ENCODE data around the gene FHAD1. TPM values are rescaled to one million over a fixed set of nuclear protein-coding genes. Genes with fewer than 3 reads are reported as not detected.

Gene FHAD1
- total RNA-seq, 1 donor = 0.72 TPM

DNA sequence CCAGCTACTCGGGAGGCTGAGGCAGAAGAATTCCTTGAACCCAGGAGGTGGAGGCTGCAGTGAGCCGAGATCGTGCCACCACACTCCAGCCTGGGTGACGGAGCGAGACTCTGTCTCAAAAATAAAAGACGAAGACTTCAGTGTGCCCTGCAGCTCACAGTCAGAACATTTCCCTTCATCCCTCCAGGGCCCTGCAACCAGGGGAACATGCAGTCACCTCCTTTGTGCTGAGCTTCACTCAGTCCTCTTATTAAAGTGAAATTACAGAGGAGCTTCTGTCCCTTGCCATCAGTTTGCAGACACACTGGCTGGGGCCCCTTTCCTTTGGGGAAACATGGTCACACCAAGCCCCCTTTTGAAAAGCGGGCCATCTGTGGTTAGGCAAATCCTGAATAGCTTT lies 24.2 kb downstream of the FHAD1 start:
- no peaks in the 10 kb centered on the region for H3K4me1 ChIP-seq (ENCODE audit: insufficient read depth, low read length)
- H4K20me1 ChIP-seq (ENCODE audit: insufficient read depth, low read length) = no peaks in the 10 kb centered on the region
- TF ChIP-seq, protein P1, sequence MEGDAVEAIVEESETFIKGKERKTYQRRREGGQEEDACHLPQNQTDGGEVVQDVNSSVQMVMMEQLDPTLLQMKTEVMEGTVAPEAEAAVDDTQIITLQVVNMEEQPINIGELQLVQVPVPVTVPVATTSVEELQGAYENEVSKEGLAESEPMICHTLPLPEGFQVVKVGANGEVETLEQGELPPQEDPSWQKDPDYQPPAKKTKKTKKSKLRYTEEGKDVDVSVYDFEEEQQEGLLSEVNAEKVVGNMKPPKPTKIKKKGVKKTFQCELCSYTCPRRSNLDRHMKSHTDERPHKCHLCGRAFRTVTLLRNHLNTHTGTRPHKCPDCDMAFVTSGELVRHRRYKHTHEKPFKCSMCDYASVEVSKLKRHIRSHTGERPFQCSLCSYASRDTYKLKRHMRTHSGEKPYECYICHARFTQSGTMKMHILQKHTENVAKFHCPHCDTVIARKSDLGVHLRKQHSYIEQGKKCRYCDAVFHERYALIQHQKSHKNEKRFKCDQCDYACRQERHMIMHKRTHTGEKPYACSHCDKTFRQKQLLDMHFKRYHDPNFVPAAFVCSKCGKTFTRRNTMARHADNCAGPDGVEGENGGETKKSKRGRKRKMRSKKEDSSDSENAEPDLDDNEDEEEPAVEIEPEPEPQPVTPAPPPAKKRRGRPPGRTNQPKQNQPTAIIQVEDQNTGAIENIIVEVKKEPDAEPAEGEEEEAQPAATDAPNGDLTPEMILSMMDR (IDR thresholded peaks at IDR 0.05; ENCODE audit: extremely low read depth, low read depth, low read length) = no peak
- no peaks in the 10 kb centered on the region for H3K9me3 ChIP-seq (ENCODE audit: low read depth, low read length)
- no peaks in the 10 kb centered on the region for H3K36me3 ChIP-seq (ENCODE audit: insufficient read depth, low read length)
- no peak overlapping the region for H3K4me2 ChIP-seq (ENCODE audit: insufficient read depth, low read length)
- H3K27me3 ChIP-seq (ENCODE audit: insufficient read depth, low read length) = peaks cover 8% of the 10 kb centered on the region
- H3K27ac ChIP-seq (ENCODE audit: low read depth, low read length) = no peak overlapping the region
- H3K4me3 ChIP-seq (ENCODE audit: insufficient read depth, low read length) = no peak overlapping the region
- H2AFZ ChIP-seq (ENCODE audit: low read length) = no peak overlapping the region
- H3K79me2 ChIP-seq (ENCODE audit: insufficient read depth, low read length) = no peaks in the 10 kb centered on the region
- no peak for DNase-seq (ENCODE audit: insufficient read length, low spot score, missing footprints)

DNA sequence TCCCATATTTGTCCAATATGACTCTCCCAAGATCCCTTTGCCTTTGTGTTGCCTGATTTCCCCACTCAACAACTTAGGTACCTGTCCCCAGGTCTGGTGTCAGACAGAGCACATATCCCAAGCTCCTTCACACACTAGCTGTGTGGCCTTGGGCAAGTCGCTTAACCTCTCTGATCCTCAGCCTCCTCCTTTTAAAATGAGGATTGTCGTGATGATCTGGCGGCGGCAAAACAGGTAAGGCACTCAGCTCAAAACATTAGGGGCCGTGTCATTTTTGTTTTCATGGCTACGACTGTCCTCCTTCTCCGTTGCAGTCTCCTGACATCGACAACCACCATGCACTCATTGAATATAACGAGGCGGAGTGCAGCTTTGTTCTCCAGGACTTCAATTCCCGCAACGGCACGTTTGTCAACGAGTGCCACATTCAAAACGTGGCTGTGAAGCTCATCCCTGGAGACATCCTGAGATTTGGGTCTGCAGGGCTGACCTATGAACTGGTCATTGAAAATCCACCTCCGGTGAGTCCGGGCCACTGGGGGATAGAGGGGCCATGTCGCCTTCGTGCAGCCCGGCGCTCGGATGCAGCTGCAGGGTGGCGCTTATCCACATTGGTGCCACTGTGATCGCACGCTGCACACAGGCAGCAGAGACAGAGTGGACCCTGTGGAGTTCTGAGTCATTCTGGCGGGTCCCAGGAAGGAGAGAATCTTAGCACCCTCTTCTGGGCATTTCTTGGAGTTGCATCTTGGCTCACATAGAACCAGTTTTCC lies 25.2 kb downstream of the FHAD1 start:
- Histone ChIP-seq H3K4me2 (ENCODE audit: insufficient read depth, low read length) (peak overlapping the region; percentile 51), H4K20me1 (ENCODE audit: insufficient read depth, low read length) (no peaks in the 10 kb centered on the region), H3K79me2 (ENCODE audit: insufficient read depth, low read length) (no peaks in the 10 kb centered on the region), H3K9me3 (ENCODE audit: low read depth, low read length) (no peaks in the 10 kb centered on the region), H3K27me3 (ENCODE audit: insufficient read depth, low read length) (peaks cover 8% of the 10 kb centered on the region), H3K36me3 (ENCODE audit: insufficient read depth, low read length) (no peaks in the 10 kb centered on the region), H2AFZ (ENCODE audit: low read length) (no peak overlapping the region), H3K4me1 (ENCODE audit: insufficient read depth, low read length) (no peaks in the 10 kb centered on the region), H3K4me3 (ENCODE audit: insufficient read depth, low read length) (no peak overlapping the region), H3K27ac (ENCODE audit: low read depth, low read length) (no peak overlapping the region)
- DNase-seq (ENCODE audit: insufficient read length, low spot score, missing footprints) = peak; percentile 89
- TF ChIP-seq, protein P1 (IDR thresholded peaks at IDR 0.05; ENCODE audit: extremely low read depth, low read depth, low read length) = peak; percentile 82

DNA sequence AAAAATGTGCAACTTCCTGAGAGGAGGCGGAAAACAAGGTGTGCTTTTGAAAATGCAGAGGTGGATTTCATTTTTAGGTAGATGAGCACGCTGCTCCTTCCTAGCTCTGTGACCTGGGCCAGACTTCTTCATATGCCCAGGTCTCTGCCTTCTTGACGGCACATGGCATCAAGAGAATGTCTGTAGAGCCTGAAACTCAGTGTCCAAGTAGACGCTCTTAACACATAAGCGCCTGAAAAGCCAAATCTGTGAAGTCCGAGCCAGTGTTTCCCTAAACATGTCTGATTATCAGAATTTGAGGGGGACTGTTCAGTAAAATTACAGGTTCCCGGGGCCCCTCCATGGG lies 25.7 kb downstream of the FHAD1 start:
- Histone ChIP-seq H3K4me1 (ENCODE audit: insufficient read depth, low read length) (no peaks in the 10 kb centered on the region), H3K79me2 (ENCODE audit: insufficient read depth, low read length) (no peaks in the 10 kb centered on the region), H3K27ac (ENCODE audit: low read depth, low read length) (no peak overlapping the region), H3K4me3 (ENCODE audit: insufficient read depth, low read length) (no peak overlapping the region), H2AFZ (ENCODE audit: low read length) (no peak overlapping the region), H3K36me3 (ENCODE audit: insufficient read depth, low read length) (no peaks in the 10 kb centered on the region), H3K9me3 (ENCODE audit: low read depth, low read length) (no peaks in the 10 kb centered on the region), H3K4me2 (ENCODE audit: insufficient read depth, low read length) (no peak overlapping the region), H3K27me3 (ENCODE audit: insufficient read depth, low read length) (peaks cover 12% of the 10 kb centered on the region), H4K20me1 (ENCODE audit: insufficient read depth, low read length) (no peaks in the 10 kb centered on the region)
- DNase-seq (ENCODE audit: insufficient read length, low spot score, missing footprints) = no peak
- TF ChIP-seq, protein P1 (IDR thresholded peaks at IDR 0.05; ENCODE audit: extremely low read depth, low read depth, low read length) = no peak

- DNase-seq (ENCODE audit: insufficient read length, low spot score, missing footprints) = no peak
- no peaks in the 10 kb centered on the region for H3K4me1 ChIP-seq (ENCODE audit: insufficient read depth, low read length)
- peaks cover 12% of the 10 kb centered on the region for H3K27me3 ChIP-seq (ENCODE audit: insufficient read depth, low read length)
- TF ChIP-seq, protein P1 (IDR thresholded peaks at IDR 0.05; ENCODE audit: extremely low read depth, low read depth, low read length) = no peak
- H3K4me2 ChIP-seq (ENCODE audit: insufficient read depth, low read length) = no peak overlapping the region
- no peaks in the 10 kb centered on the region for H3K79me2 ChIP-seq (ENCODE audit: insufficient read depth, low read length)
- H2AFZ ChIP-seq (ENCODE audit: low read length) = no peak overlapping the region
- H3K4me3 ChIP-seq (ENCODE audit: insufficient read depth, low read length) = no peak overlapping the region
- H3K9me3 ChIP-seq (ENCODE audit: low read depth, low read length) = no peaks in the 10 kb centered on the region
- H3K36me3 ChIP-seq (ENCODE audit: insufficient read depth, low read length) = no peaks in the 10 kb centered on the region
- H4K20me1 ChIP-seq (ENCODE audit: insufficient read depth, low read length) = no peaks in the 10 kb centered on the region
- no peak overlapping the region for H3K27ac ChIP-seq (ENCODE audit: low read depth, low read length)
These were observed 26.3 kb downstream of the FHAD1 start for GRCh38 chr1:15273274-15273673.

Data from osteoblast (primary cell).